A172 (cell line): ENCODE measurements around the gene NOC2L. TPM values are rescaled to one million over a fixed set of nuclear protein-coding genes. Genes with fewer than 3 reads are reported as not detected.

ENCODE experiments used
- DNase-seq: peaks from one replicate; pipeline ENCODE4 v3.0.0-alpha.2; 2015; ENCODE audit warnings: low spot score
- total RNA-seq: library from RNA; depleted of rRNA; stranded (reverse); fragments of >200 nt; shearing (Covaris generic); gene quantifications from 2 replicates; pipeline ENCODE4 v1.2.3, GENCODE V29; 2014

The NOC2L gene
- total RNA-seq, 1 experiment from 2014 or later: 68.7 TPM

- DNase-seq: no peak
Observed at GRCh38 chr1:929712-930632, 29.1 kb downstream of the NOC2L start.

- no peak for DNase-seq
Observed at GRCh38 chr1:928825-929661, 30.0 kb downstream of the NOC2L start.

GRCh38 chr1:927748-928147, 31.3 kb downstream of the NOC2L start:
- no peak for DNase-seq

GRCh38 chr1:927234-927633, 31.8 kb downstream of the NOC2L start:
- no peak for DNase-seq

- DNase-seq: no peak
Observed at GRCh38 chr1:925561-926421, 33.3 kb downstream of the NOC2L start.

- no peak for DNase-seq
Observed at GRCh38 chr1:924656-925560, 34.1 kb downstream of the NOC2L start.

GRCh38 chr1:923991-924655, 34.9 kb downstream of the NOC2L start:
- DNase-seq: no peak

- DNase-seq: no peak
Observed at GRCh38 chr1:923131-923990, 35.7 kb downstream of the NOC2L start, which contains the start of gene SAMD11. SAMD11 (plus strand) TSS chr1:923923; CDS start chr1:924432, 509 bp downstream.

- no peak for DNase-seq
Observed at GRCh38 chr1:921011-921837, 37.8 kb downstream of the NOC2L start.

- no peak for DNase-seq
Observed at GRCh38 chr1:920521-920920, 38.5 kb downstream of the NOC2L start.

GRCh38 chr1:920010-920409, 39.0 kb downstream of the NOC2L start:
- no peak for DNase-seq

- no peak for DNase-seq
Observed at GRCh38 chr1:919271-919872, 39.7 kb downstream of the NOC2L start.

GRCh38 chr1:918843-919242, 40.2 kb downstream of the NOC2L start:
- DNase-seq: no peak

GRCh38 chr1:918353-918752, 40.7 kb downstream of the NOC2L start:
- DNase-seq: no peak

GRCh38 chr1:917466-918091, 41.5 kb downstream of the NOC2L start:
- DNase-seq: no peak

GRCh38 chr1:917076-917459, 42.0 kb downstream of the NOC2L start:
- DNase-seq: no peak
